ENCODE data around the gene ZNF670. TPM values are rescaled to one million over a fixed set of nuclear protein-coding genes. Genes with fewer than 3 reads are reported as not detected.
"Not testable (repeated sequence)": the region's sequence is repeated elsewhere in the genome, so short reads cannot be mapped to it uniquely, and the experiment has no call there.

The ZNF670 gene
- total RNA-seq: 3.0 and 3.3 TPM in 2 replicates
- 2.3 and 3.2 TPM in 2 replicates for polyA plus RNA-seq
- polyA plus RNA-seq (2012): 1.2 and 2.2 TPM in 2 replicates
- polyA minus RNA-seq (ENCODE audit: low replicate concordance): 0.41 and 0.79 TPM in 2 replicates

- H3K9ac ChIP-seq (ENCODE audit: insufficient read depth, low read length): peak within 1 kb of the TSS; percentile 85
- H3K9me3 ChIP-seq (ENCODE audit: control insufficient read depth, insufficient read depth, low read depth, low read length): no peaks in the 10 kb centered on the region
- TF ChIP-seq EZH2 (IDR thresholded peaks at IDR 0.05; ENCODE audit: low read length, missing control alignments): no peak
- TF ChIP-seq, protein P1, sequence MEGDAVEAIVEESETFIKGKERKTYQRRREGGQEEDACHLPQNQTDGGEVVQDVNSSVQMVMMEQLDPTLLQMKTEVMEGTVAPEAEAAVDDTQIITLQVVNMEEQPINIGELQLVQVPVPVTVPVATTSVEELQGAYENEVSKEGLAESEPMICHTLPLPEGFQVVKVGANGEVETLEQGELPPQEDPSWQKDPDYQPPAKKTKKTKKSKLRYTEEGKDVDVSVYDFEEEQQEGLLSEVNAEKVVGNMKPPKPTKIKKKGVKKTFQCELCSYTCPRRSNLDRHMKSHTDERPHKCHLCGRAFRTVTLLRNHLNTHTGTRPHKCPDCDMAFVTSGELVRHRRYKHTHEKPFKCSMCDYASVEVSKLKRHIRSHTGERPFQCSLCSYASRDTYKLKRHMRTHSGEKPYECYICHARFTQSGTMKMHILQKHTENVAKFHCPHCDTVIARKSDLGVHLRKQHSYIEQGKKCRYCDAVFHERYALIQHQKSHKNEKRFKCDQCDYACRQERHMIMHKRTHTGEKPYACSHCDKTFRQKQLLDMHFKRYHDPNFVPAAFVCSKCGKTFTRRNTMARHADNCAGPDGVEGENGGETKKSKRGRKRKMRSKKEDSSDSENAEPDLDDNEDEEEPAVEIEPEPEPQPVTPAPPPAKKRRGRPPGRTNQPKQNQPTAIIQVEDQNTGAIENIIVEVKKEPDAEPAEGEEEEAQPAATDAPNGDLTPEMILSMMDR (conservative IDR thresholded peaks at IDR 0.05 in 1 of 2, IDR thresholded peaks at IDR 0.05 in 1 of 2; ENCODE audit: low read depth in 1 of 2, low read length in 2 of 2): peak in 1 of 2 donors; percentile 62
- H3K36me3 ChIP-seq (ENCODE audit: control insufficient read depth, insufficient read depth, low read length): no peaks in the 10 kb centered on the region
- H4K20me1 ChIP-seq (ENCODE audit: control insufficient read depth, extremely low read depth, insufficient read depth, low read length): no peaks in the 10 kb centered on the region
- H3K27ac ChIP-seq (ENCODE audit: insufficient read depth, low read length): peak within 1 kb of the TSS; percentile 88
- H3K4me3 ChIP-seq (replicated peaks in 1 of 4; ENCODE audit: control extremely low read depth in 1 of 4, insufficient read depth in 1 of 4, low read depth in 3 of 4, low read length in 4 of 4): peak within 1 kb of the TSS; percentile 93 to 99 (median 97)
- no peaks in the 10 kb centered on the region for H3K27me3 ChIP-seq (ENCODE audit: control insufficient read depth, insufficient read depth, low read length)
- H3K79me2 ChIP-seq (ENCODE audit: control insufficient read depth, insufficient read depth, low read length): peaks cover 13% of the 10 kb centered on the region
- H3K4me1 ChIP-seq (ENCODE audit: control insufficient read depth, extremely low read depth, insufficient read depth, low read length): peaks cover 3% of the 10 kb centered on the region
- H2AFZ ChIP-seq (ENCODE audit: low read length): peak within 1 kb of the TSS; percentile 95
- H3K4me2 ChIP-seq (ENCODE audit: extremely low read depth, insufficient read depth, low read length): peak within 1 kb of the TSS; percentile 88
- DNase-seq (ENCODE audit: low read depth in 2 of 2): peak; percentile 93 to 98
These were observed at the start of gene ZNF670 for GRCh38 chr1:247078258-247079140. Gene ZNF670 (minus strand): TSS chr1:247078811. CDS start chr1:247078596, 215 bp downstream.

DNA sequence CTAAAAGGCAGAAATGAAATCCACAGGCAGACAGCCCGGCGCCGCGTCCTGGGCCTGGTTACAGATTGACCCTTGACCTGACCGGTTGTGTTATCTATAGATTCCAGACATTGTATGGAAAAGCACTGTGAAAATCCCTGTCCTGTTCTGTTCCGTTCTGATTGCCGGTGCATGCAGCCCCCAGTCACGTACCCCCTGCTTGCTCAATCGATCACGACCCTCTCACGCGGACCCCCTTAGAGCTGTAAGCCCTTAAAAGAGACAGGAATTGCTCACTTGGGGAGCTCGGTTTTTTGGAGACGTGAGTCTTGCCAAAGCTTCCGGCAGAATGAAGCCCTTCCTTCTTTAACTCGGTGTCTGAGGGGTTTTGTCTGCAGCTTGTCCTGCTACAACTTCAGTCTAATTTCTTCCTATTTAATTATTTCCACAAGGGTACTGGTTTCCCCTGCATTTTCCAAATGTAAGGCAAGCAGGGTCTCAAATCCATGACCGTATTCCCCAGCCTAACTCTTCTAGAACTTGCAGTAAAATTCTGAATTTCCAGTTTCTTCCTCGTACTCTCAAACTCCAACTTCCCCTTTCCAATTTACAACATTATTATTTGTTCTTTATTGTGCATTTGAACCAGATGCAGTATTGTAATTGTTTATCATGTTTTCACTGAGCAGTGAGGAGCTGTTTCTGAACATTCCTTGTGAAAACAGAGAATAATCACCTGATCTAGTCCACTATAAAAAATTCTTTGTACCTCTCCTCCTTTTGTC, 49.1 kb upstream of the ZNF670 start:
- Histone ChIP-seq H3K4me2 (ENCODE audit: extremely low read depth, insufficient read depth, low read length) (peak overlapping the region; percentile 54), H3K4me3 (replicated peaks in 1 of 4; ENCODE audit: control extremely low read depth in 1 of 4, insufficient read depth in 1 of 4, low read depth in 3 of 4, low read length in 4 of 4) (peak overlapping the region in 2 of 4 experiments; percentile 27 to 49)
- H4K20me1 ChIP-seq (ENCODE audit: control insufficient read depth, extremely low read depth, insufficient read depth, low read length); H3K9ac ChIP-seq (ENCODE audit: insufficient read depth, low read length); H3K9me3 ChIP-seq (ENCODE audit: control insufficient read depth, insufficient read depth, low read depth, low read length); DNase-seq (ENCODE audit: low read depth in 2 of 2); H3K4me1 ChIP-seq (ENCODE audit: control insufficient read depth, extremely low read depth, insufficient read depth, low read length); H2AFZ ChIP-seq (ENCODE audit: low read length); H3K36me3 ChIP-seq (ENCODE audit: control insufficient read depth, insufficient read depth, low read length); H3K79me2 ChIP-seq (ENCODE audit: control insufficient read depth, insufficient read depth, low read length); H3K27me3 ChIP-seq (ENCODE audit: control insufficient read depth, insufficient read depth, low read length); H3K27ac ChIP-seq (ENCODE audit: insufficient read depth, low read length): not testable (repeated sequence)

DNA sequence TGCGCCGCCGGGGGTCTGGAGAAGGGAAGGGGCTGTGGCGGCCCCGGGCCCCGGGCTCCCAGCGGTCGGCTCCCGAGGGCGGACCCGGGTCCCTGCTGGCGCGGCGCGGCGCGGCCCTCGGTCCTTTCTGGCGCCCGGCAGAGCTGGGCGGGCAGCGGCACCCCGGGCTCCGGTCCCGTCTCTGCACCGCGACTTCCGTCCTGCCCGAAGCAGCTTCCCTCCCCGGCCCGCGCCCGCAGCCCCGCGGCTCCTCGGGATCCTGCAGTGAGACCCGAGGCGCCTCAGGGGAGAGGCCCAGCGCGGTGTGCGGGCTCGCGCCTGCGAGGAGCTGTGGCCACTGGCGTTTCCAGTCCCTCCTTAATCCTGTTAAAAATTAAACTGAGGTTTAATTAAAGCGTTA, 48.0 kb upstream of the ZNF670 start:
- H4K20me1 ChIP-seq (ENCODE audit: control insufficient read depth, extremely low read depth, insufficient read depth, low read length); H3K79me2 ChIP-seq (ENCODE audit: control insufficient read depth, insufficient read depth, low read length); H3K36me3 ChIP-seq (ENCODE audit: control insufficient read depth, insufficient read depth, low read length); H3K9me3 ChIP-seq (ENCODE audit: control insufficient read depth, insufficient read depth, low read depth, low read length); H3K9ac ChIP-seq (ENCODE audit: insufficient read depth, low read length); H3K4me3 ChIP-seq (replicated peaks in 1 of 4; ENCODE audit: control extremely low read depth in 1 of 4, insufficient read depth in 1 of 4, low read depth in 3 of 4, low read length in 4 of 4); H2AFZ ChIP-seq (ENCODE audit: low read length); H3K4me2 ChIP-seq (ENCODE audit: extremely low read depth, insufficient read depth, low read length); H3K27ac ChIP-seq (ENCODE audit: insufficient read depth, low read length); H3K4me1 ChIP-seq (ENCODE audit: control insufficient read depth, extremely low read depth, insufficient read depth, low read length); DNase-seq (ENCODE audit: low read depth in 2 of 2); H3K27me3 ChIP-seq (ENCODE audit: control insufficient read depth, insufficient read depth, low read length): not testable (repeated sequence)

DNA sequence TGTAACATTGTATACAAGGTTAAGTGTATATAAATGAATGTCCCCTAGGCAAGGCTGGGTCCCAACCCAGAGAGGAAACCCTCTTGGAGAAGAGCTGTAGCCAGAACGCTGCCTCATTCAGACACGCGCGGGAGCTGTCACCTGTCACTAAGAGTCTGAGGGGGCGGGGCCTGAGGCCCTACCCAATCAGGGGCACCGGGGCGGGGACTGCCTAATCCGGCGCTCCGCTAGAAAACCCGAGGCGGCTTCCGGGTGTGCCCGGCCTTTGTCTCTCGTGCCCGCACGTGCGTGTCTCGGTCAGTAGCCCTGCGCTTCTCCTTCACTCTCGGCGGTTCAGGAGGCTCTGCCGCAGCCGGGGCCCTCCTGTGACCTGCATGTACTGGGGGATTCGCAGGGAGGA, 47.6 kb upstream of the ZNF670 start:
- not testable (repeated sequence) for DNase-seq (ENCODE audit: low read depth in 2 of 2)

More for the DNA sequence above, 47.6 kb upstream of the ZNF670 start:
- not testable (repeated sequence) for H3K4me3 ChIP-seq (replicated peaks in 1 of 4; ENCODE audit: control extremely low read depth in 1 of 4, insufficient read depth in 1 of 4, low read depth in 3 of 4, low read length in 4 of 4); H3K4me1 ChIP-seq (ENCODE audit: control insufficient read depth, extremely low read depth, insufficient read depth, low read length); H2AFZ ChIP-seq (ENCODE audit: low read length); H3K36me3 ChIP-seq (ENCODE audit: control insufficient read depth, insufficient read depth, low read length); H3K9ac ChIP-seq (ENCODE audit: insufficient read depth, low read length); H3K9me3 ChIP-seq (ENCODE audit: control insufficient read depth, insufficient read depth, low read depth, low read length); H3K27ac ChIP-seq (ENCODE audit: insufficient read depth, low read length); H3K4me2 ChIP-seq (ENCODE audit: extremely low read depth, insufficient read depth, low read length); H4K20me1 ChIP-seq (ENCODE audit: control insufficient read depth, extremely low read depth, insufficient read depth, low read length); H3K79me2 ChIP-seq (ENCODE audit: control insufficient read depth, insufficient read depth, low read length); H3K27me3 ChIP-seq (ENCODE audit: control insufficient read depth, insufficient read depth, low read length)

Measured in fibroblast of lung (primary cell).